ENCODE measurements around the gene RYR1.

RYR1 gene

GRCh38 chr19:38433268-38433733 lies at the start of gene RYR1:
Gene RYR1 (plus strand): TSS chr19:38433691. CDS start chr19:38433830, 139 bp downstream.
- Mint-ChIP-seq H3K9me3 (no peaks in the 10 kb centered on the region), H3K4me1 (ENCODE audit: low read depth) (peaks cover 23% of the 10 kb centered on the region), H3K27me3 (ENCODE audit: low read depth) (peaks cover 2% of the 10 kb centered on the region), H3K27ac (peak within 1 kb of the TSS; percentile 63), H3K4me3 (peak within 1 kb of the TSS; percentile 72), H3K36me3 (ENCODE audit: low read depth) (no peaks in the 10 kb centered on the region)
- DNase-seq (ENCODE audit: low spot score): peak; percentile 75

DNA sequence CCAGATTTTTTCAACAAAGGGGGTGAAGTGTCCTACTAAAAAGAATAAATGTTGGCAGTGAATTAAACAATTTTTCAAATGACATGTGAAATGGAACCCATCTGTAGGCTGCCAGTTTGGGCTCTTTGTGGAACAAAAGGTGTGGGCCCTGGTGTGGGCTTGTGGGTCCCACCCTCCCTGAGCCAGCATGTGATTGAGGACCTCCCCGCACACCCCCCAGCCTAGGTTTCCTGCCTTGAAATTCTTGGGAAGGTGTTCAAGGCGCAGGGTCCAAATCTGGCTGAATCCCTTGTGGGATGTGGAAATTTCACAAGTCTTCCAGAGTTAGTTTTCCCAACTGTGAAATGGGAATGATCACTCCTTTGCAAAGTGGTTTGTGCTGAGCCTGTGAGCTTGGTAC lies 49.7 kb upstream of the RYR1 start:
- no peak for DNase-seq (ENCODE audit: low spot score)
- Mint-ChIP-seq H3K27me3 (ENCODE audit: low read depth) (peaks cover 4% of the 10 kb centered on the region), H3K4me3 (no peak overlapping the region), H3K9me3 (no peaks in the 10 kb centered on the region), H3K36me3 (ENCODE audit: low read depth) (peaks cover 52% of the 10 kb centered on the region), H3K27ac (no peak overlapping the region), H3K4me1 (ENCODE audit: low read depth) (peaks cover 11% of the 10 kb centered on the region)

DNA sequence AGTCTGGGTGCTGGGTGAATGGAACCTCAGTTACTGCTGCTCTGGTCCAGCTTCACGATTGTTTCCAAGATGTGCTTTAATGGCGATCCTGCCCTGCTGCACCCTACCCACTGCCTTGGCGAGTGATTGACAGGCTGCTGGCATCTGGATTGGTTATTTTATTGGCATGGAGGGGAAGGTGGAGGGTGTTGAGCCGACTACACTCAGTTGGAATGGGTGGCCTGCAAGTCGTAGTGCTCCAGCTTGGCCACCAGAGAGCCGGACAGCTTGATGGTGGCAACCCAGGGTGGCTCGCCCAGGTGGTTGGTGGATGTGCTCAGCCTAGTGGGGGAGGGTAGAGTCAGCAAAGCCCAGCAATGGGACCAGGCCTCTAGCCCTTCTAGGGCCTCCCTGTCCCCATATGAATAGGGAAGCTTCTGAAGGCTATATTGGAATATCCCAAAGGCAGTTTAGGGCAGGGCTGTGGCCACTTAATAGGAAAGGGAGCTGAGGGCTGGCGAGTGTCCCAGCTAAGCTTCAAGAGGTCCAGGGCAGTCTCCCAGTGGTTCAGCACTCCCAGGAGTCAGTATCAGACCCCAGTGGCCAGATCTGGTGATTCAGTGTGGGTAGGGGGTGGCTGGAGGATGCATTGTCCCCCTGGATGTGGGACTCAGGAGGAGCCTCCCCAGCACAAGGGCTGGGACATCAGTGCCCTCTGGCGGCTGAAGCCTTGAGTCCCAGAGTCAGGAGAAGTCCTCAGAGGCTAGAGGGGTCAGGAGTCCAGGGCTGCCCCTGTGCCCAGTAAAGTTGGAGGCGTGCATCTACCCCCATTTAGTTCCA lies 49.1 kb upstream of the RYR1 start:
- no peak overlapping the region for H3K4me3 Mint-ChIP-seq
- peaks cover 6% of the 10 kb centered on the region for H3K27me3 Mint-ChIP-seq (ENCODE audit: low read depth)
- H3K4me1 Mint-ChIP-seq (ENCODE audit: low read depth): peaks cover 12% of the 10 kb centered on the region
- no peak overlapping the region for H3K27ac Mint-ChIP-seq
- no peaks in the 10 kb centered on the region for H3K9me3 Mint-ChIP-seq
- H3K36me3 Mint-ChIP-seq (ENCODE audit: low read depth): peaks cover 49% of the 10 kb centered on the region
- DNase-seq (ENCODE audit: low spot score): no peak

DNA sequence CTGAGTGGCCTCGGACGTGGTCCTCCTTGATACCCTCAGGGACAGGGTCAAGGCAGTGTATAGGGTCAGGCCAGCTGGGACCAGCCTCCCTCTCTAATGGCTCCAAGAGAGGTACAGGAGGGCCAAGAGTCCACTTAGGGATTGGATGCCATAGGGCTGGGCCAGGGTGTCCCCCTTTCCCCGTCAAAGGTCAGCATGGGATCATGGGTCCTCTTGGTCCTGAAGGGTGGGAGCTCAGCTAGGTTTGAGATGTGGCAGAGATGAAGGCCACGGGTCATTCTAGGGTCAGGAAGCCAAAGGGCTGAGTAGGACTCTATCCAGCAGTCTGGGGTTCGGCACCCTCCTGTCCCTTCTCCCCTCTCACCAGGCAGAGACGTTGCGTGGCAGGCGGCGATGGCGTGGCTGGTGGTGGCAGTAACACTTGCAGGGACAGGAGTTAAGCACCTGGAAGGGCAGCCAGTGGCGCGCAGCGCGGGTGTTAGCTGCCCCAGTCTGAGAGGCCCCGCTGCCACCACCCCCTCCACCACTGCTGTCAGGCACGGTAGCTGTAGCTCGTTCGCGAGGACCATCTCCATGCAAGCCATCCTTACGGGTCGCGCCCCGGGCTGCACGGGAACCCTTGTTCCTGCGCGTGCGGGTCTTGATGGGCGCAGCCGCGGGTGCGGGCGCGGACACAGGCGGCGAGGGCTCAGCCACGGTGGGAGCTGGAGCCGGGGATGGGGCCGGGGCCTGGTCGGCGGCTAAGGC lies 48.3 kb upstream of the RYR1 start:
- Mint-ChIP-seq H3K4me1 (ENCODE audit: low read depth) (peaks cover 13% of the 10 kb centered on the region), H3K9me3 (no peaks in the 10 kb centered on the region), H3K27me3 (ENCODE audit: low read depth) (peaks cover 11% of the 10 kb centered on the region), H3K4me3 (no peak overlapping the region), H3K36me3 (ENCODE audit: low read depth) (peaks cover 43% of the 10 kb centered on the region), H3K27ac (no peak overlapping the region)
- no peak for DNase-seq (ENCODE audit: low spot score)

DNA sequence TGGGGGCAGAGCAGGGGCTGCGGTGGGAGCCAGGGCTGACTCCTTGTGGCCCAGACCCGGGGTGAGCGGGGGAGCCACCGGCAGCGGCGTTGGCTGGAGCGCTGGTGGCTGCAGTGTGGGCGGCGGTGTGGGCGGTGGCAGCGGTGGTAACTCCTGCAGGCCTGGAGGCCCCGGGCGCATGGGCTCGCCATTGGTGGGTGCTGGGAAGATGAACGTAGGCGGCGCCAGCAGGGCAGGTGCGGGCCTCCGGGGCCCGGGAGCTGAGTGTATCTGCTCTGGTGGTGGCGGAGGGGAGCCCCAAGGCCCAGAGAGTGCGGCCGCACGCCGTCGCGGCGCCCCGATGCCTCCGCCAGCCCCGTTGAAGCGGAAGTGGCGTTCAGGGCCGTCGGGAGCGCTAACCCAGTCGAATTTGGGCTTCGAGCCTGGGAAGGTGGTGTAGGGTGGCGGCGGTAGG lies 47.7 kb upstream of the RYR1 start:
- Mint-ChIP-seq H3K27me3 (ENCODE audit: low read depth) (peaks cover 14% of the 10 kb centered on the region), H3K4me1 (ENCODE audit: low read depth) (peaks cover 13% of the 10 kb centered on the region), H3K4me3 (no peak overlapping the region), H3K9me3 (no peaks in the 10 kb centered on the region), H3K36me3 (ENCODE audit: low read depth) (peaks cover 41% of the 10 kb centered on the region), H3K27ac (no peak overlapping the region)
- no peak for DNase-seq (ENCODE audit: low spot score)

- no peak for DNase-seq (ENCODE audit: low spot score)
- H3K4me3 Mint-ChIP-seq: no peak overlapping the region
- H3K9me3 Mint-ChIP-seq: no peaks in the 10 kb centered on the region
- peaks cover 20% of the 10 kb centered on the region for H3K27me3 Mint-ChIP-seq (ENCODE audit: low read depth)
- no peak overlapping the region for H3K27ac Mint-ChIP-seq
- peaks cover 37% of the 10 kb centered on the region for H3K36me3 Mint-ChIP-seq (ENCODE audit: low read depth)
- peaks cover 13% of the 10 kb centered on the region for H3K4me1 Mint-ChIP-seq (ENCODE audit: low read depth)
These were observed 47.1 kb upstream of the RYR1 start for GRCh38 chr19:38386300-38386970.

DNA sequence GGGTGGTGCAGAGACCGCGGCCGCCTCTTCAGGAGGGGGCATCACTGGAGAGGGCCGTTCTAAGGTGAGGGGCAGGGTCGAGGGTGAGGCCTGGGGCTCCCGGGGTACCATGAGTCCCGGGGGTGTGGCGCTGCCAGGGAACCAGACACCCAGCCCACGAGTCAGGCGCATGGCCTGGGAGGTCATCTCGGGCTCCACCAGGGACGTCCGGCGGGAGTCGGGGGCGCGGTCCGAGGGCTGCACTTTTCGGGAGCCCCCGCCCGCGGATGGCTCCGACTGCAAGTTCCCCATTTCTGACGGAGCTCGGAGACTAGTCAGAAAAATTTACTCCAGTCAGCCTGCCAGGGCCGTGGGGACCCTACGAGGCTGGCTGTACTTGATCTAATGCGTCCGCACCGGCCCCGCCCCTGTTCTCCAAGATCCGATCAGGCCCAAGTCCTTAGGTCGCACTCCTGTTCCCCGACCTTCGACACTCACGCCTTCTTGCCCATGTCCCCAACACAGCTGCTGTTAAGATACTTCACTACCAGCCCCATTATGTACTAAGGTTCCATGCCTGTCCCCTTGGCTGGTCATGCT lies 46.4 kb upstream of the RYR1 start:
- H3K27ac Mint-ChIP-seq: peak overlapping the region; percentile 38
- H3K4me1 Mint-ChIP-seq (ENCODE audit: low read depth): peaks cover 13% of the 10 kb centered on the region
- DNase-seq (ENCODE audit: low spot score): no peak
- H3K36me3 Mint-ChIP-seq (ENCODE audit: low read depth): peaks cover 31% of the 10 kb centered on the region
- H3K27me3 Mint-ChIP-seq (ENCODE audit: low read depth): peaks cover 23% of the 10 kb centered on the region
- peak overlapping the region; percentile 89 for H3K4me3 Mint-ChIP-seq
- no peaks in the 10 kb centered on the region for H3K9me3 Mint-ChIP-seq

DNA sequence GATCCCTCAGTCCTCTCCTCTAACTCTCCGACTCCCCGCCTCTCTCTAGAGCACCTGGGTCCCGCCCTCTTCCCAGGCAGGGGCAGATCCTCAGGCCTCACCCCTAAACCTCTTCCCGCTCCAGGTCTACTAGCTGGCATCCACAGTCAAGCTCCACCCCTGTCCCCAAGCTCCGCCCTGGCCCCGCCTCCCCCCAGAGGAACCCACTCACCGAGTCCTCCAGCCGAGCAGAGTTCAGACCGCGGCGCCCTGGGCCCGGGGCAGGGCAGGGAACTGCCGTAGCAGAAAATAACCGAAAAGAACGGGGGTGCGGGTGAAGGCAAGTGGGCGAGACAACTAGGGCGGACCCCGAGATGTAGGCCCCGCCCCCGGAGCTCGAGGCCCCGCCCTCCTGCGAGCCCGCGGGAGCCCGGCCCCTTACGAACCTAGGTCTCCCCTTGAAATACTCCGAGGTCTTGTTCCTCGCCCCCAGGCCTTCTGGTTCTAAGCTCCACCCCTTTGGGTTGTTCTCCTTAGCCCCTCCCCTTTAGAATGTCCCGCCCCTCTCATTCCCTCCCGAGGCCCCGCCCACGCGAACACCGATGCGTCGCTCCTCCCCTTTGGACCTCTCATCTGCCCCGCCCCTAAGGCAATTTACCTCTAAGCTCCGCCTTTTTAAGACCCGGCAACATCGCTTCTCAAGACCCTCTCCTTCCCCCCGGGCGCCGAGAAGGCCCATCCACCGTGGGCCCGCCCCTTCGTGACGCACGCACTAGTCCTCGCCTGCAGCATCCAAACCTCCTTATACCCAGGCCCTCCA lies 45.7 kb upstream of the RYR1 start, which contains the start of gene GGN:
TSS of gene GGN (minus strand) at position 485 of the 799 bp plus-strand sequence. CDS start 773 bp downstream, outside the sequence.
- Mint-ChIP-seq H3K9me3 (no peaks in the 10 kb centered on the region), H3K36me3 (ENCODE audit: low read depth) (peaks cover 26% of the 10 kb centered on the region), H3K27ac (peak within 1 kb of the TSS; percentile 90), H3K4me3 (peak within 1 kb of the TSS; percentile 89), H3K27me3 (ENCODE audit: low read depth) (peaks cover 25% of the 10 kb centered on the region), H3K4me1 (ENCODE audit: low read depth) (peaks cover 15% of the 10 kb centered on the region)
- DNase-seq (ENCODE audit: low spot score): peak; percentile 78

GRCh38 chr19:38388349-38389100 lies 45.0 kb upstream of the RYR1 start, which contains the start of gene SPRED3:
Gene SPRED3 (plus strand): TSS chr19:38388697. CDS start chr19:38390303, 1,606 bp downstream.
- H3K36me3 Mint-ChIP-seq (ENCODE audit: low read depth): peaks cover 18% of the 10 kb centered on the region
- H3K27me3 Mint-ChIP-seq (ENCODE audit: low read depth): peaks cover 27% of the 10 kb centered on the region
- peak within 1 kb of the TSS; percentile 89 for H3K4me3 Mint-ChIP-seq
- H3K27ac Mint-ChIP-seq: peak within 1 kb of the TSS; percentile 90
- no peak for DNase-seq (ENCODE audit: low spot score)
- no peaks in the 10 kb centered on the region for H3K9me3 Mint-ChIP-seq
- peaks cover 15% of the 10 kb centered on the region for H3K4me1 Mint-ChIP-seq (ENCODE audit: low read depth)

DNA sequence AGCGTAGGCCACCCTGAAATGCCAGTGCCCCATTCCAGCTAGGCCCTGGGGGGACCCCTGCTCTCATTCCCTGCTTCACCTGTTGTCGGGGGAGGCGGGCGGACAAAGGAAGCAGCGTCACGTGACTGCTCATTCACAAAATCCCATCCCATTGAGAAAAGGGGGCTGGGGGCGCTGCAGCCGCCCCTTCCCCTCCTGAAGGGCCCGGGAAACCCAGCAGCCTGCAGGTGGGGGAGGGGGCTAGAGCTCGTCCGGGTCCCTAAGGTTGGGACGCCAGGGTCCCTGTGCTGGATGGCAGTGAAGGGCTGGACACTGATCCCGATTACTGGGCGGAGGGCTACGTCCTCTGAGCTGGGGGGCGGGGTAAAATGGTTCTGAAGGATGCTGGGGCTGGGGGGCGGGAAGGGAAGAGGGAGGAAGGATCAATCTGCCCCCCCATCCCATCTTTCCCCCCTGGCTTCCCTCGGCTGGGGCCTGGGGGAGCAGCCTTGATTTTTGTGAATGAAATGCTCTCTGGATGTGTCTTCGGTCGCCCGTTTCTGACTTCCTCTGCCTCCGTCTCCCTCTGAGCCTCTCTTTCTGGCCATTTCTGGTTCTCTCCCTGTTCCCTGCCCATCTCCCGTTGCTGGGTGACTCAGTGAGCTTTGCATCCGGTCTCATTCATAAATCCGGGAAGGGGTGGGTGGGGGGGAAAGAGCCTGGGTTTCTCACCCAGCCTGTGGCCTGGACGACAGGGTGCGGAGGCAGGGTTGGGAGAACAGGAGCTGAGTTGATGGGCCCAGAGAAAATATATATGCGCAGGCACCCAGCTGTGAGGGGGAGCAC lies 44.2 kb upstream of the RYR1 start:
- Mint-ChIP-seq H3K27ac (no peak overlapping the region), H3K27me3 (ENCODE audit: low read depth) (peaks cover 31% of the 10 kb centered on the region)
- no peak for DNase-seq (ENCODE audit: low spot score)

DNA sequence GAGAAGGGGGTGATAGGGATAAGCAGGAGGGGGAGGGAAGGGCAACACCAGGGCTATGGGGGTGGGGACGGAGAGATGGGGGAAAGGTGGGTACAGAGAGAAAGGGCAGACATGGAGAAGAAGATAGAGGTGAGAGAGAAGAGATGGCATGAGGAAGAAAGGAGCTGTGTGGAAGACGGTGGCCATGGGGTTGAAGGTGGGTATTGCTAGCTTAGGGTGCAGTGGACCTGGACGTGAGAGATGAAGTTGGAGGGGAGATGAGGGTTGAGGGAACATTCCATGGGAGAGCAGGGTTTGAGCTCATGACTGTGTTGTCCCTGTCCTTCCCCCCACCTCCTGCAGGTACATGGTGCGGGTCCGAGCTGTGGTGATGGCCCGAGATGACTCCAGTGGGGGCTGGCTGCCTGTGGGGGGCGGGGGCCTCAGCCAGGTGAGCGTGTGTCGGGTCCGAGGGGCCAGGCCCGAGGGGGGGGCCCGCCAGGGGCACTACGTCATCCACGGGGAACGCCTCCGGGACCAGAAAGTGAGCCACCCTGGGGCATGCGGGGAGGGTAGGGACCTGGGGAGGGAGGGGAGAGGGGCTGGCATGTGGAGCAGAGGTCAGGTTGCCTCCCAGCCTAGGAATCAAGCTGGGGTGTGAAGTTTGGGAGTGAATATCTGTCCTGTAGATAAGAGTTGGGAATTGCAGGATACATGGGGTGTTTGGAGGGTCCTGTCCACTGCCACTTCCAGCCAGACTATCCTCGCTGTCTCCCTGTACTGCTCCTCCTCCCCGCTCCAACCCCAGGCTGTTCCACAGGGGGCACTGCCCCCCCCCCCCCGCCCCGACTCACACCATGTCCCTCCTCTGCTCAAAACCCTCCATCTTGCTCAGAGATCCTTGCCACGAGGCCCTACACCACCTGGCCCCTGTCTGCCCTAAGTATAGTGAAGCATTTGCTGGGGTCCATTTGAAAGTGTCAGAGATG lies 43.2 kb upstream of the RYR1 start:
- Mint-ChIP-seq H3K4me3 (peak overlapping the region; percentile 13), H3K27me3 (ENCODE audit: low read depth) (peaks cover 31% of the 10 kb centered on the region), H3K4me1 (ENCODE audit: low read depth) (peaks cover 25% of the 10 kb centered on the region), H3K27ac (no peak overlapping the region), H3K9me3 (no peaks in the 10 kb centered on the region), H3K36me3 (ENCODE audit: low read depth) (peaks cover 4% of the 10 kb centered on the region)
- DNase-seq (ENCODE audit: low spot score): no peak

More for the DNA sequence above, 44.2 kb upstream of the RYR1 start:
- H3K4me3 Mint-ChIP-seq: peak overlapping the region; percentile 49
- peaks cover 20% of the 10 kb centered on the region for H3K4me1 Mint-ChIP-seq (ENCODE audit: low read depth)
- no peaks in the 10 kb centered on the region for H3K9me3 Mint-ChIP-seq
- H3K36me3 Mint-ChIP-seq (ENCODE audit: low read depth): peaks cover 13% of the 10 kb centered on the region
